Body of pancreas (tissue), 4 donors: ENCODE results near the gene ATRN. TPM values are rescaled to one million over a fixed set of nuclear protein-coding genes. Genes with fewer than 3 reads are reported as not detected.

Experiments
- ATAC-seq: fragments of 150-250 bp; one replicate; pipeline ENCODE4 v1.9.1; 2016
- DNase-seq, 4 donors: peaks; one replicate each; pipeline ENCODE4 v3.0.0-alpha.2; 2019
- H3K27ac ChIP-seq, 4 donors: fragments of 200-600 bp; sonication (generic); 1 replicate in 3 of 4; 2 replicates in 1 of 4; pipeline versions ENCODE4 v1.5.1 to v1.6.1; 2016 to 2019; ENCODE audit warnings: mild to moderate bottlenecking in 1 of 4, mixed read lengths in 1 of 4, moderate library complexity in 1 of 4
- H3K27me3 ChIP-seq, 2 donors: fragments of 200-600 bp; sonication (generic); one replicate each; pipeline ENCODE4 v1.6.0; 2016; ENCODE audit warnings: mild to moderate bottlenecking in 1 of 2
- H3K36me3 ChIP-seq, 2 donors: fragments of 200-600 bp; sonication (generic); replicated peaks in 1 of 2; 2 replicates each; pipeline ENCODE4 v1.5.1; 2016; ENCODE audit warnings: low read depth in 2 of 2; ENCODE audit not compliant: insufficient read depth in 1 of 2
- H3K4me1 ChIP-seq: fragments of 200-600 bp; sonication (generic); one replicate; pipeline ENCODE4 v1.6.0; 2016
- H3K4me3 ChIP-seq, 2 donors: fragments of 200-600 bp; sonication (generic); 1 replicate in 1 of 2; 2 replicates in 1 of 2; pipeline ENCODE4 v1.5.1; 2016 to 2019
- H3K9me3 ChIP-seq, 3 donors: fragments of 200-600 bp; sonication (generic); 1 replicate in 2 of 3; 2 replicates in 1 of 3; pipeline ENCODE4 v1.5.1; 2016
- POLR2A ChIP-seq, 3 donors: fragments of 450-650 bp; IDR thresholded peaks; one replicate each; pipeline ENCODE4 v1.6.1; 2016; ENCODE audit warnings: antibody characterized with exemption in 3 of 3, mild to moderate bottlenecking in 2 of 3
- WGBS, 2 donors: methylation state at CpG; one replicate each; pipeline ENCODE4 v1.1.5; 2017; 5-methylcytosine and 5-hydroxymethylcytosine counted together
- intact Hi-C: fragments of 100-400 bp; cut with DNase I; formaldehyde crosslinking; loops from one replicate; pipeline ENCODE4 v1.15.1; 2023
- total RNA-seq, 2 donors: library from RNA; depleted of rRNA; stranded (reverse); fragments of >200 nt; gene quantifications; one replicate each; pipeline ENCODE4 v1.1.0, GENCODE V29; 2016
- TF ChIP-seq, protein P1 (sequence below), 7 experiments: fragments of 450-650 bp in 4 of 7; fragments of 200-600 bp in 3 of 7; sonication (generic) in 3 of 7; IDR thresholded peaks; one replicate each; pipeline ENCODE4 v1.5.1; 2016 to 2019; ENCODE audit warnings: antibody characterized with exemption in 7 of 7

Gene ATRN
- total RNA-seq, 2 donors from 2014 or later: 17.6 to 18.8 TPM

DNA sequence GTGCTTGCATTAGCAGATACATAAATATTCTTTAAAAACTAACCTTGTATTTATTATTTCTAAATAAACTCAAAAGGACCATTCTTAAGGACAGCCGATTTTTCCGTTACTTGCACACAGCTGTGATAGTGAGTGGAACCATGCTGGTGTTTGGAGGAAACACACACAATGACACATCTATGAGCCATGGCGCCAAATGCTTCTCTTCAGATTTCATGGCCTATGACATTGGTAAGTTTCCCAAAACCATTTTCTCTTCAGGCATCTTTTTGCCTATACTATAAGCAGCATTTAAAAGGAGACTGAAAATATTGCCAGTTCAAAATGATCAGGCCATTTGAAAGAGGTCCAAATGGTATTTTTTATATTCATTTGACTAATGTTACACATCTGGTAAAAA, 92.3 kb downstream of the ATRN start:
- Histone ChIP-seq H3K9me3 (no peaks in the 10 kb centered on the region), H3K27me3 (no peaks in the 10 kb centered on the region), H3K27ac (no peak overlapping the region), H3K4me1 (no peaks in the 10 kb centered on the region), H3K4me3 (no peak overlapping the region), H3K36me3 (peaks cover 0 to 1% of the 10 kb centered on the region in 2 donors)
- DNase-seq: no peak
- intact Hi-C loops: no loop called here
- ATAC-seq: no peak
- TF ChIP-seq, protein P1, sequence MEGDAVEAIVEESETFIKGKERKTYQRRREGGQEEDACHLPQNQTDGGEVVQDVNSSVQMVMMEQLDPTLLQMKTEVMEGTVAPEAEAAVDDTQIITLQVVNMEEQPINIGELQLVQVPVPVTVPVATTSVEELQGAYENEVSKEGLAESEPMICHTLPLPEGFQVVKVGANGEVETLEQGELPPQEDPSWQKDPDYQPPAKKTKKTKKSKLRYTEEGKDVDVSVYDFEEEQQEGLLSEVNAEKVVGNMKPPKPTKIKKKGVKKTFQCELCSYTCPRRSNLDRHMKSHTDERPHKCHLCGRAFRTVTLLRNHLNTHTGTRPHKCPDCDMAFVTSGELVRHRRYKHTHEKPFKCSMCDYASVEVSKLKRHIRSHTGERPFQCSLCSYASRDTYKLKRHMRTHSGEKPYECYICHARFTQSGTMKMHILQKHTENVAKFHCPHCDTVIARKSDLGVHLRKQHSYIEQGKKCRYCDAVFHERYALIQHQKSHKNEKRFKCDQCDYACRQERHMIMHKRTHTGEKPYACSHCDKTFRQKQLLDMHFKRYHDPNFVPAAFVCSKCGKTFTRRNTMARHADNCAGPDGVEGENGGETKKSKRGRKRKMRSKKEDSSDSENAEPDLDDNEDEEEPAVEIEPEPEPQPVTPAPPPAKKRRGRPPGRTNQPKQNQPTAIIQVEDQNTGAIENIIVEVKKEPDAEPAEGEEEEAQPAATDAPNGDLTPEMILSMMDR (IDR thresholded peaks at IDR 0.05): no peak
- no peak for TF ChIP-seq POLR2A (IDR thresholded peaks at IDR 0.05)
- 81 to 83% methylated on average over 3 of the region's 3 CpGs for WGBS, 2 donors

DNA sequence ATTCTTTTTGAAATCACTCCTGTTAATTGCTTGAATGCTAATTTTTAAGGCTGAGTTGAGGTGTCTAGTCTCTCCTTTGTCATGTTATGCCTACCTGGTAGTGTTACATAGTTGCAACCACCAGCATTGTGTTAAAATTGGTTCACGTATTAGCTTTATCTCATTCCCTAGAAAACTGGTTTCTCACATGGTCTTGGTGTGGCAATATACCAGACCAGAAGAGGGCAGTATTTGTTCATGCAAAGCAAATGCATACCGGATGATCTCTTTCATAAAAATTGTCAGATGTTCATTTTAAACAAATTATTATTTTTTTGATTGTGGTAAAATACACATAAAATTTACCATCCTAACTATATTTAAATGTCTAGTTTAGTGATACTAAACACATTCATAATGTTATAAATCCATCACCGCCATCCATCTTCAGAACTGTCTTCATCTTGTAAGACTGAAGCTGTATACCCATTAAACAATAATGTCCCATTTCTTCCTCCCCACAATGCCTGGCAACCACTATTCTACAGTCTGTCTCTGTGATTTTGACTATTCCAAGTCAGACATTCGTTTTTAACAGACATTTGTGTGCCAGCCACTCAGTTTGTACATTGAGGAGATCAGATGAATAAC, 92.8 kb downstream of the ATRN start:
- DNase-seq (peak in 3 of 4 donors; percentile 21 to 61 (median 21)), ATAC-seq (peak; percentile 53)
- Histone ChIP-seq H3K4me3 (no peak overlapping the region), H3K27ac (no peak overlapping the region), H3K9me3 (no peaks in the 10 kb centered on the region), H3K4me1 (no peaks in the 10 kb centered on the region), H3K27me3 (no peaks in the 10 kb centered on the region), H3K36me3 (peaks cover 0 to 1% of the 10 kb centered on the region in 2 donors)
- WGBS, 2 donors: 53 to 57% methylated on average over 4 of the region's 4 CpGs
- intact Hi-C loops: no loop called here
- TF ChIP-seq, protein P1 (IDR thresholded peaks at IDR 0.05): peak; percentile 46 to 74 (median 69)
- no peak for TF ChIP-seq POLR2A (IDR thresholded peaks at IDR 0.05)

DNA sequence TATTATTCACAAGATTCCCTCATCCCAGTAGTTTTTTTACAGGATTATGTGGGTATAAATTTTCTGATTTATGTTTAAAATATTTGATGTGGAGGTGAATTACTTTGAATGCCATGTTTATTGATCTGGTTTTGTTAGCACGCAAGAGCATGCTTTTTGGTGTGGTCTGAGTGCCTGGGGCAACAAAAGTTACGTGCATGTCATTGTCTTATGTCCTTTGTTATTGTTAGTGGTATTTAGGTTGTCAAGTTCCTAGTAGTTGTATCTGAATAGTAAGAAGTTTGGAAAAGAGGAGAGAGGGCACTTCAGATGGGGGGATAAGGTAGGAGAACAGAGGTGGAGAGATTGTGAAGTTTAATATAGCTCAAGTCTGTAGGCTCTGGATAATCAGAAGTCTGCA, 95.0 kb downstream of the ATRN start:
- Histone ChIP-seq H3K27ac (no peak overlapping the region), H3K36me3 (no peaks in the 10 kb centered on the region), H3K4me1 (no peaks in the 10 kb centered on the region), H3K27me3 (no peaks in the 10 kb centered on the region), H3K9me3 (no peaks in the 10 kb centered on the region), H3K4me3 (no peak overlapping the region)
- intact Hi-C loops: no loop called here
- no peak for TF ChIP-seq POLR2A (IDR thresholded peaks at IDR 0.05)
- TF ChIP-seq, protein P1 (IDR thresholded peaks at IDR 0.05): no peak
- ATAC-seq (no peak), DNase-seq (no peak)
- WGBS, 2 donors: 68 to 94% methylated on average over 2 of the region's 2 CpGs

DNA sequence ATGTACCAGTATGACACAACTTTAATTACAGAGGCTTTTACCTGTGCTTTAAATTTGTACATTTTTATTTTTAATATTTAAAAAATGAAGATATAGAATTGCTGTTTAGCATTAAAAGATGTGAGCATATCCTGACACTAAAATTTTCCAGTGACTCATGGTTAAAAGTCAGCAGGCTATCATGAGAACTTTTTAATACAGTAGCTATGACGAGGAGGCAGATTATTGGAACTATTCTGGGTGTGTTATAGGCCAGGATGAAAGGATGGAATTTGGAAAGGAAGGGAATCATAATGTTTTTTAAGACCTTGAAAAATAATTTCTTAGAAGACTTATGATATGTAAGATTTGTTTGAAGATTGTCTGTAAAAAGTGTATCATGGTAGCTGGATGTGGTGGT, 101.3 kb downstream of the ATRN start:
- ATAC-seq: no peak
- Histone ChIP-seq H3K9me3 (no peaks in the 10 kb centered on the region), H3K27ac (no peak overlapping the region), H3K4me1 (no peaks in the 10 kb centered on the region), H3K4me3 (no peak overlapping the region), H3K36me3 (peaks cover 0 to 6% of the 10 kb centered on the region in 2 donors), H3K27me3 (no peaks in the 10 kb centered on the region)
- no peak for DNase-seq
- WGBS, 2 donors: 90 to 91% methylated on average over 1 of the region's 1 CpG
- intact Hi-C loops: no loop called here
- TF ChIP-seq POLR2A (IDR thresholded peaks at IDR 0.05): no peak
- TF ChIP-seq, protein P1 (IDR thresholded peaks at IDR 0.05): no peak

DNA sequence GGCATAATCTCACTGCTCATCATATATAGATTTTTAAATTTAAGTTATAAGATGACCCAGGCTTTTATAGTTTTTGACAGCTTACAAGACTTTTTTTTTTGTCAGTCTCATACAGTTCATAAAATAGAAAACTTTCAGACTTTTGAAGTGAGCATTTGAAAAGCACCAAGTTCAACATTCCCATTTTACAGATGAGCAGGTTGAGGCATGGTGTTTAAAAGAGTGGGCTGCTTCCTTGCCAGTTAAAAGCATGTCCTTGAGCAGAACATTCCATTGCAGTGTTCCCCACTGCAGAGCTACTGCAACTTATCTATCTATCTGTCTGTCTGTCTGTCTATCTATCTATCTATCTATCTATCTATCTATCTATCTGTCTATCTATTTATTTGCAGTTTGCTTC, 105.5 kb downstream of the ATRN start:
- intact Hi-C loops: no loop called here
- H3K36me3 ChIP-seq: peaks cover 0 to 8% of the 10 kb centered on the region in 2 donors

More for the DNA sequence above, 105.5 kb downstream of the ATRN start:
- no peak for ATAC-seq
- Histone ChIP-seq H3K27me3 (no peaks in the 10 kb centered on the region), H3K4me1 (no peaks in the 10 kb centered on the region), H3K27ac (no peak overlapping the region), H3K9me3 (no peaks in the 10 kb centered on the region), H3K4me3 (no peak overlapping the region)
- no peak for DNase-seq
- TF ChIP-seq POLR2A (IDR thresholded peaks at IDR 0.05): no peak
- TF ChIP-seq, protein P1 (IDR thresholded peaks at IDR 0.05): no peak
